ENCODE results near the gene SLC35D2.

SLC35D2 gene

DNA sequence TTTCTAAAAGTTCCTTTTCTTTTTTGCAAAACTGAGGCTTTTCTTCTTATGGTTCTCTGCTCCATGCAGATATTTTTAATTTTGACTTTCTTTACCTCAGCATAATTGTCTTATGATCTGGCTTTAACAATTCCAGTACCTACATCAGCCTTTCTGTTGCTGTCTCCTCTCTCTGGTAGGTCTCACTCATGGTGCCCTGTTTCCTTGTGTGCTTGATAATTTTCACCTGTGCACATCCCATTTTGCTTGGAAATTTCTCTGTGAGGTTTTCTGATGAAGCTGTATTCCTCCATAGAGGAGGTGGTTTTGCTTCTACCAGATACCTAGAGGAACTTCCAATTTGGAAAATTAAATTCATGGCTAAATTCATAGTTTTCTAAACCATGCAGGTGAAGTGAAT, 79.3 kb downstream of the SLC35D2 start:
- DNase-seq, result no peak

- DNase-seq, result no peak
Measured at GRCh38 chr9:96302021-96302420, 81.5 kb downstream of the SLC35D2 start, which contains the start of gene HSD17B3. TSS of gene HSD17B3 (minus strand) at chr9:96302176. CDS start at chr9:96302104, 72 bp downstream.

DNA sequence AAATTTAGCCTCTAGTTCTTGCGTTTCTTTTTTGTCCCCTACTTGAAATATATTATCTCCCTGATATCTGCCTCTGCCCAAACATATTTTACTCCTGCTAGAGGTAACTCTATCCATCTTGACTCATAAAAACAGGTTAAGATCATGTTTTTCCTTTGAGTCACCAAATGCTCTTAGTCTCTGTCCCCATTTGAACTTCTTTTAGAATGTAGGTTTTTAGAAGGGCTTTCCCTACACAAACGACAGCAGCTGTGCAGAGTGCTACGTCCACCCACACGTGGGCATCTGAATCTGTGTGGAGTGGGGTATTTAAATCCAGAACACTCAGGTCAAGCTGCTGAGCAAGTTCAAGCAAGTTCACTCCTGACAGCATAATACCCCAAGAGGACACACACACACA, 83.7 kb downstream of the SLC35D2 start:
- no peak for DNase-seq

DNA sequence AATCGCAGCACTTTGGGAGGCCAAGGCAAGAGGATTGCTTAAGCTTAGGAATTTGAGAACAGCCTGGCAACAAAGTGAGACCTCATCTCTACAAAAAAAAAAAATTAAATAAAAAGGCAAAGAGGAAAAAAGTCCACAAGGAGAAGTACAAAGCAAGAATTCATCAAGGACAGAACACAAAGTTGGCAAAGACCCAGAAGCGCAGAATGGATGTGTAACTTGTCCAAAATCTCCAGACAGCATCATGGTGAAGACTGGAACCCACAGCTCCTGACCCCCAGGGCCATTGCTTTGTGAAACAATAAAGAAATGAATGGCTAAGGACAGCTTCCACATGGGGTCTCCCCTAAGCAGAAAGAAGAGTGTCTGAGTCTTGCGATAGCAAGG, 89.4 kb downstream of the SLC35D2 start:
- DNase-seq, result no peak

GRCh38 chr9:96293498-96294158, 89.9 kb downstream of the SLC35D2 start:
- DNase-seq, result no peak

DNA sequence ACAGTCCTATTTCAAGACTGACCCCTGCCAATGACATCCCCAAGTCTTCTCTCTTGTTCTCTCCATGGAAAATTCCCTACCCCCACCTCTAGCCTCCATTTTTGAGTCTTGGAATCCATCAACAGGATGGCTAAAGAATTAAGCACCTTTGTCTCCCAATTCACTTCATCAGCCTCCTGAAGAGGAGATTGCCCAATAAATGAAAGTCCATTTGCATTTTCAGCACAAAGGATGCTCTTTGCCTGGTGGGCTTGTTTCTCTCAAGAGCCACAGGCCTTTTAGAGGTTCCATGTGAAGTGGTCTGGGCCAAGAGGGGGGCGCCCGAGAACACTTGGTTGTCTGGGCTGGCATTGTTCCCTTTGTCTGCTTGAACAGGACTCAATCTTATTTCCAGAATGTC, 94.1 kb downstream of the SLC35D2 start:
- no peak for DNase-seq

GRCh38 chr9:96281641-96282040, 101.9 kb downstream of the SLC35D2 start:
- no peak for DNase-seq

DNA sequence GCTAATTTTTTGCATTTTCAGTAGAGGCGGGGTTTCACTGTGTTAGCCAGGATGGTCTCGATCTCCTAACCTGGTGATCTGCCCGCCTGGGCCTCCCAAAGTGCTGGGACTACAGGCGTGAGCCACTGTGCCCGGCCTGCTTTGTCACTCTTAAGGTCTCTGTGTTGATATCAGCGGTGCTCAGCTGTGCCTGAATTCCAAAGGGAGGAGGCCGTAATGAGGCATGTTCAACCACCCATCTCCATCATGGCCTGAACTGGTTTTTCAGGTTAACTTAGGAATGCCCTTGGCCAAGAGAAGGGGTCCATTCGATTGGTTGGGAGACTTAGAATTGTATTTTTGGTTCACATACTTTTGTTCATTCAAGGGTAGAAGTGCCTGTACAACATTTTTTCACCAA, 103.6 kb downstream of the SLC35D2 start:
- DNase-seq, result no peak

GRCh38 chr9:96274939-96275338, 108.6 kb downstream of the SLC35D2 start:
- no peak for DNase-seq

Data from activated CD4-positive, CD25-positive, alpha-beta regulatory T cell (primary cell).